22Rv1 (cell line): ENCODE results near the gene TCF4.

Source experiments
- CTCF ChIP-seq: fragments of 450-650 bp; IDR thresholded peaks from 2 replicates; pipeline ENCODE4 v1.5.1; 2017; ENCODE audit warnings: mild to moderate bottlenecking
- ZFX ChIP-seq: fragments of 450-650 bp; IDR thresholded peaks from 2 replicates; pipeline ENCODE4 v1.6.1; 2017; ENCODE audit warnings: antibody characterized with exemption, borderline replicate concordance

GRCh38 chr18:55579501-55580270 lies 8.3 kb downstream of the TCF4 start:
- TF ChIP-seq CTCF: no peak
- TF ChIP-seq ZFX: no peak
